ENCODE results near the gene CCDC33. TPM values are rescaled to one million over a fixed set of nuclear protein-coding genes. Genes with fewer than 3 reads are reported as not detected.

The CCDC33 gene
- total and polyA plus RNA-seq, 10 of the 15 experiments (the other 5 are each of a cell fraction or from before 2014, with no cell fraction given), result 0.57 to 5.8 (median 4.3) TPM

- 18% methylated on average over 20 of the region's 20 CpGs for WGBS (ENCODE audit: insufficient coverage, insufficient replicate concordance, low lambda C conversion rate, missing lambda C conversion rate)
- POLR2A ChIA-PET, result interaction anchor here (0.6 kb wide), 1 partner anchor 601 kb away, joined by 3 read pairs; no protein-coding TSS in a partner anchor
- no peak for TF ChIP-seq GATAD2B (conservative IDR thresholded peaks at IDR 0.05; ENCODE audit: low read depth)
- peak; percentile 48; the same call in 1 of the 2 replicates for TF ChIP-seq RFX5 (IDR thresholded peaks at IDR 0.05; ENCODE audit: low read depth, low read length)
- TF ChIP-seq HDAC6 (IDR thresholded peaks at IDR 0.05; ENCODE audit: unreplicated experiment), result no peak
- no peak for TF ChIP-seq RELA (IDR thresholded peaks at IDR 0.05; ENCODE audit: borderline replicate concordance, partially characterized antibody)
- TF ChIP-seq WRNIP1 (IDR thresholded peaks at IDR 0.05; ENCODE audit: borderline replicate concordance, low read depth, low read length), result no peak
- no peak for TF ChIP-seq IKZF1 (conservative IDR thresholded peaks at IDR 0.05)
- TF ChIP-seq, protein P1, sequence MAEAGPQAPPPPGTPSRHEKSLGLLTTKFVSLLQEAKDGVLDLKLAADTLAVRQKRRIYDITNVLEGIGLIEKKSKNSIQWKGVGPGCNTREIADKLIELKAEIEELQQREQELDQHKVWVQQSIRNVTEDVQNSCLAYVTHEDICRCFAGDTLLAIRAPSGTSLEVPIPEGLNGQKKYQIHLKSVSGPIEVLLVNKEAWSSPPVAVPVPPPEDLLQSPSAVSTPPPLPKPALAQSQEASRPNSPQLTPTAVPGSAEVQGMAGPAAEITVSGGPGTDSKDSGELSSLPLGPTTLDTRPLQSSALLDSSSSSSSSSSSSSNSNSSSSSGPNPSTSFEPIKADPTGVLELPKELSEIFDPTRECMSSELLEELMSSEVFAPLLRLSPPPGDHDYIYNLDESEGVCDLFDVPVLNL (IDR thresholded peaks at IDR 0.05; ENCODE audit: low read depth, low read length), result no peak
- peak; percentile 97 for TF ChIP-seq RCOR1 (conservative IDR thresholded peaks at IDR 0.05; ENCODE audit: low read depth, low read length)
- 0 out of 2 replicates have a peak, but pooled peaks have one; percentile 10 for TF ChIP-seq CREB1 (IDR thresholded peaks at IDR 0.05; ENCODE audit: low read depth)
- TF ChIP-seq MXI1 (IDR thresholded peaks at IDR 0.05; ENCODE audit: low read depth, low read length), result peak; percentile 89
- TF ChIP-seq, protein P2, sequence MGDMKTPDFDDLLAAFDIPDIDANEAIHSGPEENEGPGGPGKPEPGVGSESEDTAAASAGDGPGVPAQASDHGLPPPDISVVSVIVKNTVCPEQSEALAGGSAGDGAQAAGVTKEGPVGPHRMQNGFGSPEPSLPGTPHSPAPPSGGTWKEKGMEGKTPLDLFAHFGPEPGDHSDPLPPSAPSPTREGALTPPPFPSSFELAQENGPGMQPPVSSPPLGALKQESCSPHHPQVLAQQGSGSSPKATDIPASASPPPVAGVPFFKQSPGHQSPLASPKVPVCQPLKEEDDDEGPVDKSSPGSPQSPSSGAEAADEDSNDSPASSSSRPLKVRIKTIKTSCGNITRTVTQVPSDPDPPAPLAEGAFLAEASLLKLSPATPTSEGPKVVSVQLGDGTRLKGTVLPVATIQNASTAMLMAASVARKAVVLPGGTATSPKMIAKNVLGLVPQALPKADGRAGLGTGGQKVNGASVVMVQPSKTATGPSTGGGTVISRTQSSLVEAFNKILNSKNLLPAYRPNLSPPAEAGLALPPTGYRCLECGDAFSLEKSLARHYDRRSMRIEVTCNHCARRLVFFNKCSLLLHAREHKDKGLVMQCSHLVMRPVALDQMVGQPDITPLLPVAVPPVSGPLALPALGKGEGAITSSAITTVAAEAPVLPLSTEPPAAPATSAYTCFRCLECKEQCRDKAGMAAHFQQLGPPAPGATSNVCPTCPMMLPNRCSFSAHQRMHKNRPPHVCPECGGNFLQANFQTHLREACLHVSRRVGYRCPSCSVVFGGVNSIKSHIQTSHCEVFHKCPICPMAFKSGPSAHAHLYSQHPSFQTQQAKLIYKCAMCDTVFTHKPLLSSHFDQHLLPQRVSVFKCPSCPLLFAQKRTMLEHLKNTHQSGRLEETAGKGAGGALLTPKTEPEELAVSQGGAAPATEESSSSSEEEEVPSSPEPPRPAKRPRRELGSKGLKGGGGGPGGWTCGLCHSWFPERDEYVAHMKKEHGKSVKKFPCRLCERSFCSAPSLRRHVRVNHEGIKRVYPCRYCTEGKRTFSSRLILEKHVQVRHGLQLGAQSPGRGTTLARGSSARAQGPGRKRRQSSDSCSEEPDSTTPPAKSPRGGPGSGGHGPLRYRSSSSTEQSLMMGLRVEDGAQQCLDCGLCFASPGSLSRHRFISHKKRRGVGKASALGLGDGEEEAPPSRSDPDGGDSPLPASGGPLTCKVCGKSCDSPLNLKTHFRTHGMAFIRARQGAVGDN (IDR thresholded peaks at IDR 0.05), result no peak
Observed at GRCh38 chr15:74291101-74292071, 55.3 kb downstream of the CCDC33 start.

More at GRCh38 chr15:74291101-74292071, 55.3 kb downstream of the CCDC33 start:
- FAIRE-seq (peak; percentile 93), DNase-seq (ENCODE audit: low read depth, low spot score) (no peak), ATAC-seq (peak; percentile 94)
- H3K36me3 ChIP-seq (ENCODE audit: control insufficient read depth in 2 of 2, insufficient read depth in 2 of 2, low read length in 1 of 2), result no peaks in the 10 kb centered on the region
- in situ Hi-C loops (cut with MboI) (no loop called here), intact Hi-C loops (cut with micrococcal nuclease; ENCODE audit: unreplicated experiment) (no loop called here)
- H3K79me2 ChIP-seq (ENCODE audit: control insufficient read depth, insufficient read depth, low read length), result no peaks in the 10 kb centered on the region
- no peak overlapping the region; the same call in 1 of the 2 replicates for H3K27ac ChIP-seq (ENCODE audit: control insufficient read depth, insufficient read depth)
- ChIA-PET CTCF (interaction anchor here (1.4 kb wide), 2 partner anchors 29 to 319 kb away, joined by 3 to 6 read pairs; no protein-coding TSS in a partner anchor), RAD21 (ENCODE audit: unreplicated experiment) (interaction anchor here (1.4 kb wide), 1 partner anchor 16 kb away, joined by 3 read pairs; no protein-coding TSS in a partner anchor), SMC1A (ENCODE audit: uncharacterized antibody, unreplicated experiment) (interaction anchor here (0.6 to 1.0 kb wide), 2 partner anchors 32 to 162 kb away, joined by 3 read pairs; no protein-coding TSS in a partner anchor)
- no peaks in the 10 kb centered on the region; a peak in 1 of 4 replicates for H3K27me3 ChIP-seq (replicated peaks in 1 of 2; ENCODE audit: control insufficient read depth in 2 of 2, insufficient read depth in 2 of 2, low read length in 1 of 2)
- no peak overlapping the region; the same call in 1 of the 2 replicates for H3K4me2 ChIP-seq (ENCODE audit: control insufficient read depth, insufficient read depth)
- no TSS peak for BruUV-seq (replicated peaks)
- H3K9ac ChIP-seq (ENCODE audit: control insufficient read depth, insufficient read depth, low read length), result no peak overlapping the region
- no peaks in the 10 kb centered on the region for H4K20me1 ChIP-seq (ENCODE audit: control insufficient read depth, insufficient read depth)
- H3K4me1 ChIP-seq (ENCODE audit: control insufficient read depth, insufficient read depth, low read length), result peaks cover 7% of the 10 kb centered on the region
- no peak overlapping the region for H3K4me3 ChIP-seq
- no peak overlapping the region for H2AFZ ChIP-seq (ENCODE audit: control insufficient read depth, low read depth, low read length)
- no peaks in the 10 kb centered on the region for H3K9me3 ChIP-seq (replicated peaks; ENCODE audit: control insufficient read depth, insufficient read depth, low read length)

Data from GM12878 (cell line).